ENCODE data around the gene CAPS. TPM values are rescaled to one million over a fixed set of nuclear protein-coding genes. Genes with fewer than 3 reads are reported as not detected.

CAPS gene
- total and polyA plus RNA-seq, 12 donors: 1.3 to 14.1 (median 3.0) TPM

DNA sequence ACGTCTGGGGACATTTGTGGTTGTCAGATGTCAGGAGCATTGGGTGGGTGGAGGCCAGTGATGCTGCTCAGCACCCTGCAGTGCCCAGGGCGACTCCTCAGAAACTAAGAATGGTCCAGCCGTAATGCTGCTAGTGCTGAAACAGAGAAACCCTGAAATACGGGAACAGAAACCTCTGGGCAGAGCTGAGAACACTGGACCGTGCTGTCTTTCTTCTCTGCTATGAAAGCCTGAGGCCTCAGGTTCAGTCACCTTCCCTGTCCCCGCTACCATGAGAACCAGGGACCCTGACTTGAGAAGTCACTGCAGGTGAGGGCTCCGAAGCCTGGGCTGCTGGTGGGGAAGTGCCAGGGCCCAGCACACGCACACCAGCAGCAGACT is 13.4 kb downstream of the CAPS start:
- Histone ChIP-seq H3K27ac (peak overlapping the region; percentile 50 to 82 (median 70)), H3K27me3 (no peaks in the 10 kb centered on the region), H3K9me3 (no peaks in the 10 kb centered on the region), H3K36me3 (peaks cover 4 to 100% (median 72%) of the 10 kb centered on the region in 9 donors), H3K4me3 (no peak overlapping the region), H3K4me1 (peaks cover 8 to 31% (median 21%) of the 10 kb centered on the region in 9 donors)
- WGBS, 2 donors: 78 to 83% methylated on average over 8 of the region's 8 CpGs
- intact Hi-C loops (cut with DNase I): no loop called here
- ATAC-seq: peak in 2 of 8 donors; percentile 5 to 13
- DNase-seq: no peak
- TF ChIP-seq, protein P1, sequence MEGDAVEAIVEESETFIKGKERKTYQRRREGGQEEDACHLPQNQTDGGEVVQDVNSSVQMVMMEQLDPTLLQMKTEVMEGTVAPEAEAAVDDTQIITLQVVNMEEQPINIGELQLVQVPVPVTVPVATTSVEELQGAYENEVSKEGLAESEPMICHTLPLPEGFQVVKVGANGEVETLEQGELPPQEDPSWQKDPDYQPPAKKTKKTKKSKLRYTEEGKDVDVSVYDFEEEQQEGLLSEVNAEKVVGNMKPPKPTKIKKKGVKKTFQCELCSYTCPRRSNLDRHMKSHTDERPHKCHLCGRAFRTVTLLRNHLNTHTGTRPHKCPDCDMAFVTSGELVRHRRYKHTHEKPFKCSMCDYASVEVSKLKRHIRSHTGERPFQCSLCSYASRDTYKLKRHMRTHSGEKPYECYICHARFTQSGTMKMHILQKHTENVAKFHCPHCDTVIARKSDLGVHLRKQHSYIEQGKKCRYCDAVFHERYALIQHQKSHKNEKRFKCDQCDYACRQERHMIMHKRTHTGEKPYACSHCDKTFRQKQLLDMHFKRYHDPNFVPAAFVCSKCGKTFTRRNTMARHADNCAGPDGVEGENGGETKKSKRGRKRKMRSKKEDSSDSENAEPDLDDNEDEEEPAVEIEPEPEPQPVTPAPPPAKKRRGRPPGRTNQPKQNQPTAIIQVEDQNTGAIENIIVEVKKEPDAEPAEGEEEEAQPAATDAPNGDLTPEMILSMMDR (IDR thresholded peaks at IDR 0.05): no peak

DNA sequence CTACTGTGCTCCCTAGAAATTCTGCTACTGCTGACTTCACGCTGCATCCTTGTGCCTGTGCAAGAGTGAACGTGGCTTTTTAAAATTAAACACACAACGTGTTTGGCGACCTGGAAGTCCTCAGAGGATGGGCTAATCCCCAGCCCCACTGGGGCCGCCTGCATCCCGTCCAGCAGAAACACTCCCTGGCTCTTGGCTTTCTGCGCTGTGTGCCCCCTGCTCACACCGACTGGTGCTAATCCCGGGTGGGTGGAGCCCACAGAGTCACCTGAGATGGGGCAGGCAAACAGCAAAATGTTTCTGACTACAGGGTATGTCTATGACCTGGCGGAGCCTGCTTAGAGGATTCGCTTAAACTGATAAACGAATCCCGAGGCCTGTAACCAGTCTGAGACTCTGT is 15.1 kb downstream of the CAPS start:
- Histone ChIP-seq H3K4me3 (no peak overlapping the region), H3K9me3 (no peaks in the 10 kb centered on the region), H3K4me1 (peaks cover 8 to 44% (median 30%) of the 10 kb centered on the region in 9 donors), H3K27ac (peak overlapping the region in 1 of 10 donors; percentile 37), H3K27me3 (no peaks in the 10 kb centered on the region), H3K36me3 (peaks cover 1 to 100% (median 60%) of the 10 kb centered on the region in 9 donors)
- intact Hi-C loops (cut with DNase I): no loop called here
- TF ChIP-seq, protein P1 (IDR thresholded peaks at IDR 0.05): no peak
- WGBS, 2 donors: 89% methylated on average over 13 of the region's 13 CpGs
- ATAC-seq (no peak), DNase-seq (no peak)

DNA sequence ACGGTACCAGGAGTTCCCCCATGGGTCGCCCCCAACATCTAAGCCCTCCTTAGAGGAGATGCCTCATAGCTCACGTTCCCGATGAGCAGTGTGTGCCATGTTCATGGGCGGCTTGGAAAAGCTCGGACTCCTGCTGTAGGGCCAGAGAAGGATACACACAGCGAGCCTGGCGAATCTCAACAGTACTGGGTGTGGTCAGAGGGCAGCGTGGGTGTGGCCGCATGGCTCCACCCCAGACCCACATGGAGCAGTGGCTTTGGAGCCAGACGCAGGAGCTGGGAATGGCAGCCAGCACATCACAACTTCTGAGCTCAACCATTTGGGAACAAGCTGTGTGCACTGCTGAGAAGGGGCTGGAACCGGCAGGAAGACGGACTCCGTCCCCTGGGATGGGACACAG is 15.6 kb downstream of the CAPS start:
- 79 to 83% methylated on average over 14 of the region's 14 CpGs for WGBS, 2 donors
- H3K27me3 ChIP-seq: no peaks in the 10 kb centered on the region
- H3K4me1 ChIP-seq: peaks cover 8 to 48% (median 32%) of the 10 kb centered on the region in 9 donors
- TF ChIP-seq, protein P1 (IDR thresholded peaks at IDR 0.05): no peak
- no peak for ATAC-seq
- intact Hi-C loops (cut with DNase I): no loop called here
- no peaks in the 10 kb centered on the region for H3K9me3 ChIP-seq
- peaks cover 0 to 99% (median 56%) of the 10 kb centered on the region in 9 donors for H3K36me3 ChIP-seq
- no peak overlapping the region for H3K4me3 ChIP-seq
- DNase-seq: no peak
- H3K27ac ChIP-seq: peak overlapping the region in 1 of 10 donors; percentile 37

DNA sequence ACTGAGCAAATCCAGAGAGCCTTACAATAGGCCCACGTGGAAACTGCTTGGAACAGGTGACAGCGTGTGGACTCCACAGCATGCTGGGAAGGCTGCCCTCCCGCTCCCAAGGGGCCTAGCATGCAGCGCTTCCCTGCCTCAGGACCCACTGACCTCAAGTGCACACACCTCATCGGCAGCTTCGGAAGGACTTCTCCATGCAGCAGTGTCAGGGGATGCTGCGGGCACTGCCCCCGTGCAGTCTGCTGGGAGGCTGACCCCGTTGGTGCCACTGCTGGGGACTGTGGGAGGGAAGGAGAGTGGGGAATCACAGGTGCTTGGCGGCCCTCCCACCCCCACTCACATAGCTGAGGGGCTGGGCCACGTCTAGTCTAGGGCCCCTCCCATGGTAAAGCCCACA is 17.2 kb downstream of the CAPS start:
- Histone ChIP-seq H3K4me1 (peaks cover 14 to 54% (median 44%) of the 10 kb centered on the region in 9 donors), H3K4me3 (no peak overlapping the region), H3K27me3 (no peaks in the 10 kb centered on the region), H3K9me3 (no peaks in the 10 kb centered on the region), H3K36me3 (peaks cover 0 to 96% (median 42%) of the 10 kb centered on the region in 9 donors), H3K27ac (no peak overlapping the region)
- intact Hi-C loops (cut with DNase I): no loop called here
- ATAC-seq (no peak), DNase-seq (no peak)
- TF ChIP-seq, protein P1 (IDR thresholded peaks at IDR 0.05): no peak
- WGBS, 2 donors: 87 to 89% methylated on average over 11 of the region's 11 CpGs
